Peyer's patch (tissue), 4 donors: ENCODE measurements around the gene OGT.
"Not testable (repeated sequence)": the region's sequence is repeated elsewhere in the genome, so short reads cannot be mapped to it uniquely, and the experiment has no call there.

ENCODE experiments used
- POLR2A ChIP-seq, 2 donors: fragments of 450-650 bp; IDR thresholded peaks; one replicate each; pipeline ENCODE4 v1.5.1; 2017; ENCODE audit warnings: antibody characterized with exemption in 2 of 2, mild to moderate bottlenecking in 2 of 2, moderate library complexity in 2 of 2
- TF ChIP-seq, protein P1 (sequence below), 6 experiments: fragments of 450-650 bp in 4 of 6; fragments of 200-600 bp in 2 of 6; sonication (generic) in 1 of 6; IDR thresholded peaks; one replicate each; pipeline ENCODE4 v1.5.1; 2017 to 2019; ENCODE audit warnings: antibody characterized with exemption in 6 of 6, mild to moderate bottlenecking in 3 of 6, moderate library complexity in 1 of 6

DNA sequence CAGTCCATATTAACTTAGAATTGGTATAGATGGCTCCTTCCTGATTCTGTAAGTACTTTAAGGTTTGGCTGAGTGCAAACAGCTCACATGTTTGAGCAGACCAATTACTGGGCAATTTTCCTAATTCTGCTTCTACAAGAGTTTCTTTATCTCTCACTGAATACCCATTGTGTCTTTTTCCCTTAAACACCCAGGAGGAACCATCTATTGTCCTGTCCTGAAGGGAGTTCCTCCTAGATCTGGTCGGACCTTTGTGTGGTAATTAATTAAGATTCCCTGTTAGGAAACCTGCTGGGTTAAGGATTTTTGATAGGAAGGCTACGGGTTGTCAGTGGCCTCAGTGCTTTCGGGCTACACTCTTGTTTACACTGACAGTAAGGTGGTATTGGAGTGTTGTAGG lies 36.9 kb upstream of the OGT start:
- TF ChIP-seq, protein P1, sequence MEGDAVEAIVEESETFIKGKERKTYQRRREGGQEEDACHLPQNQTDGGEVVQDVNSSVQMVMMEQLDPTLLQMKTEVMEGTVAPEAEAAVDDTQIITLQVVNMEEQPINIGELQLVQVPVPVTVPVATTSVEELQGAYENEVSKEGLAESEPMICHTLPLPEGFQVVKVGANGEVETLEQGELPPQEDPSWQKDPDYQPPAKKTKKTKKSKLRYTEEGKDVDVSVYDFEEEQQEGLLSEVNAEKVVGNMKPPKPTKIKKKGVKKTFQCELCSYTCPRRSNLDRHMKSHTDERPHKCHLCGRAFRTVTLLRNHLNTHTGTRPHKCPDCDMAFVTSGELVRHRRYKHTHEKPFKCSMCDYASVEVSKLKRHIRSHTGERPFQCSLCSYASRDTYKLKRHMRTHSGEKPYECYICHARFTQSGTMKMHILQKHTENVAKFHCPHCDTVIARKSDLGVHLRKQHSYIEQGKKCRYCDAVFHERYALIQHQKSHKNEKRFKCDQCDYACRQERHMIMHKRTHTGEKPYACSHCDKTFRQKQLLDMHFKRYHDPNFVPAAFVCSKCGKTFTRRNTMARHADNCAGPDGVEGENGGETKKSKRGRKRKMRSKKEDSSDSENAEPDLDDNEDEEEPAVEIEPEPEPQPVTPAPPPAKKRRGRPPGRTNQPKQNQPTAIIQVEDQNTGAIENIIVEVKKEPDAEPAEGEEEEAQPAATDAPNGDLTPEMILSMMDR (IDR thresholded peaks at IDR 0.05), result not testable (repeated sequence)
- not testable (repeated sequence) for TF ChIP-seq POLR2A (IDR thresholded peaks at IDR 0.05)
